A549 (cell line): Measurements from ENCODE around the gene FHIT. TPM values are rescaled to one million over a fixed set of nuclear protein-coding genes. Genes with fewer than 3 reads are reported as not detected.

Experiments
- ATAC-seq, 2 experiments: fragments of 200-7000 bp in 1 of 2; fragments of >200 bp in 1 of 2; cut with Nextera tagmentation in 1 of 2; cut with Tn5 transposase in 1 of 2; 3 replicates each; pipeline versions ENCODE4 v1.8.0 to v1.9.1; 2018 to 2020; ENCODE audit warnings: mild to moderate bottlenecking in 1 of 2, moderate library complexity in 1 of 2
- CTCF ChIA-PET: fragments of 300-600 bp; sonication (Branson Sonifier 250); formaldehyde crosslinking; extraction: SDS; loops from one replicate; lab custom pipeline; 2021; ENCODE audit warnings: antibody characterized with exemption, inconsistent platforms; lab: Yijun Ruan, JAX
- POLR2A ChIA-PET: fragments of 350-600 bp; formaldehyde crosslinking; extraction: SDS; loops from one replicate; lab custom pipeline; 2021; ENCODE audit warnings: antibody characterized with exemption, inconsistent platforms; lab: Yijun Ruan, JAX
- DNase-seq, 2 experiments: peaks; one replicate each; pipeline versions ENCODE4 v3.0.0 to v3.0.0-alpha.2; 2011 to 2016; ENCODE audit warnings: low read depth in 1 of 2, low spot score in 1 of 2
- FAIRE-seq: peaks from 2 replicates; lab custom pipeline; 2011; peaks lifted over from hg19 to GRCh38; lab: Jason Lieb, UNC
- H3K27ac ChIP-seq, 2 experiments: fragments of >200 bp; sonication (Bioruptor Twin); formaldehyde crosslinking; 3 replicates each; pipeline ENCODE4 v1.5.1; 2016 to 2017
- H3K4me1 ChIP-seq: fragments of >200 bp; sonication (Bioruptor Twin); formaldehyde crosslinking; 3 replicates; pipeline ENCODE4 v1.6.1; 2016
- H3K4me2 ChIP-seq: fragments of >200 bp; sonication (Bioruptor Twin); formaldehyde crosslinking; 3 replicates; pipeline ENCODE4 v1.6.1; 2016
- H3K4me3 ChIP-seq: fragments of >200 bp; sonication (Bioruptor Twin); formaldehyde crosslinking; 3 replicates; pipeline ENCODE4 v1.5.1; 2016
- H3K9me3 ChIP-seq: fragments of >200 bp; sonication (Bioruptor Twin); formaldehyde crosslinking; 3 replicates; pipeline ENCODE4 v1.6.1; 2016
- BHLHE40 ChIP-seq: IDR thresholded peaks from 2 replicates; pipeline ENCODE4 v1.6.1; 2012; ENCODE audit warnings: low read depth, low read length, inconsistent platforms
- CBX2 ChIP-seq: fragments of 200-600 bp; sonication (generic); IDR thresholded peaks from 2 replicates; pipeline ENCODE4 v1.6.1; 2016; ENCODE audit warnings: low read depth, mild to moderate bottlenecking, borderline replicate concordance
- CBX8 ChIP-seq: fragments of 200-600 bp; sonication (generic); IDR thresholded peaks from 2 replicates; pipeline ENCODE4 v1.6.1; 2016
- EHMT2 ChIP-seq: fragments of 200-600 bp; sonication (generic); IDR thresholded peaks from 2 replicates; pipeline ENCODE4 v1.6.1; 2016; ENCODE audit warnings: antibody characterized with exemption, low read depth, mild to moderate bottlenecking, moderate library complexity
- EP300 ChIP-seq, 2 experiments: fragments of >200 bp; sonication (Bioruptor Twin); formaldehyde crosslinking; IDR thresholded peaks; 2 replicates in 1 of 2; 3 replicates in 1 of 2; pipeline ENCODE4 v1.6.1; 2016 to 2017
- FOSL2 ChIP-seq, 2 experiments: fragments of 450-650 bp in 1 of 2; fragments of >200 bp in 1 of 2; sonication (Bioruptor Twin) in 1 of 2; formaldehyde crosslinking; IDR thresholded peaks; 2 replicates each; pipeline versions ENCODE4 v1.5.0 to v1.6.1; 2016 to 2020; ENCODE audit warnings: mild to moderate bottlenecking in 1 of 2, moderate library complexity in 1 of 2
- FOXS1 ChIP-seq: fragments of 250-450 bp; sonication (Bioruptor Pico); IDR thresholded peaks from 2 replicates; pipeline ENCODE4 v1.5.0; 2020; ENCODE audit warnings: mild to moderate bottlenecking, moderate library complexity
- HDAC2 ChIP-seq: fragments of 200-600 bp; sonication (generic); IDR thresholded peaks from 2 replicates; pipeline ENCODE4 v1.6.1; 2016
- HOXA7 ChIP-seq: fragments of 250-450 bp; sonication (Bioruptor Pico); IDR thresholded peaks from 2 replicates; pipeline ENCODE4 v1.5.0; 2020; ENCODE audit warnings: mild to moderate bottlenecking, moderate library complexity
- HOXB13 ChIP-seq: fragments of 250-450 bp; sonication (Bioruptor Pico); IDR thresholded peaks from 2 replicates; pipeline ENCODE4 v1.5.0; 2020; ENCODE audit warnings: low read depth, mild to moderate bottlenecking, moderate library complexity
- KDM5A ChIP-seq: fragments of 200-600 bp; sonication (generic); IDR thresholded peaks from 2 replicates; pipeline ENCODE4 v1.6.1; 2016; ENCODE audit warnings: antibody characterized with exemption, mild to moderate bottlenecking
- MAFK ChIP-seq: fragments of 450-650 bp; IDR thresholded peaks from 2 replicates; pipeline ENCODE4 v1.6.1; 2014; ENCODE audit not compliant: partially characterized antibody
- MAZ ChIP-seq: fragments of 150-350 bp; IDR thresholded peaks from 2 replicates; pipeline ENCODE4 v1.6.1; 2014; ENCODE audit warnings: antibody characterized with exemption, low read depth, low read length, borderline replicate concordance
- NFE2L2 ChIP-seq: fragments of 150-350 bp; conservative IDR thresholded peaks from 2 replicates; pipeline ENCODE4 v1.6.1; 2014; ENCODE audit warnings: low read length
- NR3C1 ChIP-seq: fragments of >200 bp; sonication (Bioruptor Twin); formaldehyde crosslinking; IDR thresholded peaks from 3 replicates; pipeline ENCODE4 v1.6.1; 2017
- POLR2AphosphoS2 ChIP-seq: conservative IDR thresholded peaks from 2 replicates; pipeline ENCODE4 v1.6.1; 2012; ENCODE audit warnings: low read length, improper control_type of control experiment, inconsistent platforms
- ZC3H11A ChIP-seq: fragments of 450-650 bp; IDR thresholded peaks from 2 replicates; pipeline ENCODE4 v1.6.1; 2014; ENCODE audit warnings: antibody characterized with exemption, mild to moderate bottlenecking
- ZFP36 ChIP-seq: fragments of 450-650 bp; IDR thresholded peaks from 2 replicates; pipeline ENCODE4 v1.6.1; 2014; ENCODE audit warnings: borderline replicate concordance; ENCODE audit not compliant: partially characterized antibody
- ZSCAN20 ChIP-seq: fragments of 250-450 bp; sonication (Bioruptor Pico); IDR thresholded peaks from 2 replicates; pipeline ENCODE4 v1.8.0; 2022; ENCODE audit warnings: mild to moderate bottlenecking, moderate library complexity
- WGBS: methylation state at CpG from one replicate; pipeline ENCODE4 v1.1.6; 2017; ENCODE audit errors: missing lambda C conversion rate; 5-methylcytosine and 5-hydroxymethylcytosine counted together
- polyA plus RNA-seq, 4 experiments: library from polyadenylated mRNA; depleted of rRNA in 3 of 4; stranded (reverse); fragments of >200 nt; fragmentation: RNase III in 1 of 4; extraction: RNeasy Plus Mini Kit Qiagen cat#74134 plus additional on column Dnase treatment in 1 of 4; gene quantifications; 2 replicates in 3 of 4; 3 replicates in 1 of 4; pipeline ENCODE4 v1.2.3, GENCODE V29; 2011 to 2017
- TF ChIP-seq, protein P1 (sequence below): fragments of 150-350 bp; IDR thresholded peaks from 2 replicates; pipeline ENCODE4 v1.6.1; 2014; ENCODE audit warnings: low read depth, mild to moderate bottlenecking, low read length
- TF ChIP-seq, protein P2 (sequence below): fragments of 450-650 bp; IDR thresholded peaks from 2 replicates; pipeline ENCODE4 v1.6.1; 2014; ENCODE audit warnings: antibody characterized with exemption
- TF ChIP-seq, protein P3 (sequence below): IDR thresholded peaks from 2 replicates; pipeline ENCODE4 v1.6.1; 2012; ENCODE audit warnings: low read depth, borderline replicate concordance
- TF ChIP-seq, protein P4 (sequence below): fragments of >200 bp; sonication (Bioruptor Twin); formaldehyde crosslinking; IDR thresholded peaks from 2 replicates; pipeline ENCODE4 v1.6.1; 2016
- TF ChIP-seq, protein P5 (sequence below): IDR thresholded peaks from 2 replicates; pipeline ENCODE4 v1.6.1; 2012

The FHIT gene
- polyA plus RNA-seq, 2 of the 4 experiments (the other 2 are of a cell fraction), result 0.76 to 0.92 TPM

DNA sequence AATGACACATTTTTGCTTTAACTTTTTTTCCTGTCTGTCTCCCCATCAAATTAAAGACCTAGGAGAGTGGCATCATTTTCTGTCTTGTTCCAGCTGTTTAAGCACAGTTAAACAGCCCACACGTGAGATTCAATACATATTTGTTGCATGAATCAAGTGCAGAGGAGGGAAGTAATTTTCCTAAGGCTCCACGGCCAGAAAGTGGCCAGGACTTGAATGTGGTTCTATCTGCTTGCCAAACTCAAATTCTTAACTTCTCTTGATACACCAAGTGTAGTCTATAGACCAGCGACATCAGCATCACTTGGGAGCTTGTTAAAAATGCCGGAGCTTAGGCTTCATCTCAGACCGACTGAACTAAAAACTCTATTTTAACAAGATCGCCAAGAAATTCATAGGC lies 1476.6 kb downstream of the FHIT start:
- ATAC-seq (no peak), FAIRE-seq (no peak), DNase-seq (no peak)
- WGBS, result 69% methylated on average over 6 of the region's 6 CpGs
- no peak for TF ChIP-seq BHLHE40
- TF ChIP-seq FOXS1 (CRISPR knock-in tag), result no peak
- TF ChIP-seq POLR2AphosphoS2, result no peak
- no peak for TF ChIP-seq ZFP36
- TF ChIP-seq CBX2, result no peak
- TF ChIP-seq MAFK, result no peak
- TF ChIP-seq EHMT2, result no peak
- Histone ChIP-seq H3K27ac (no peak overlapping the region), H3K4me3 (no peak overlapping the region), H3K4me2 (no peak overlapping the region), H3K9me3 (no peaks in the 10 kb centered on the region), H3K4me1 (peaks cover 11% of the 10 kb centered on the region)
- POLR2A ChIA-PET, result no interaction called here
- CTCF ChIA-PET, result no interaction called here

- no peak for FAIRE-seq
- POLR2A ChIA-PET, result no interaction called here
These were observed 1477.3 kb downstream of the FHIT start for GRCh38 chr3:59774000-59774399.

More at GRCh38 chr3:59774000-59774399, 1477.3 kb downstream of the FHIT start:
- H3K4me1 ChIP-seq, result peaks cover 11% of the 10 kb centered on the region
- DNase-seq, result no peak
- ATAC-seq, result no peak
- H3K4me3 ChIP-seq, result no peak overlapping the region
- H3K9me3 ChIP-seq, result no peaks in the 10 kb centered on the region
- no peak for TF ChIP-seq HDAC2
- TF ChIP-seq ZC3H11A, result no peak
- TF ChIP-seq, protein P1, sequence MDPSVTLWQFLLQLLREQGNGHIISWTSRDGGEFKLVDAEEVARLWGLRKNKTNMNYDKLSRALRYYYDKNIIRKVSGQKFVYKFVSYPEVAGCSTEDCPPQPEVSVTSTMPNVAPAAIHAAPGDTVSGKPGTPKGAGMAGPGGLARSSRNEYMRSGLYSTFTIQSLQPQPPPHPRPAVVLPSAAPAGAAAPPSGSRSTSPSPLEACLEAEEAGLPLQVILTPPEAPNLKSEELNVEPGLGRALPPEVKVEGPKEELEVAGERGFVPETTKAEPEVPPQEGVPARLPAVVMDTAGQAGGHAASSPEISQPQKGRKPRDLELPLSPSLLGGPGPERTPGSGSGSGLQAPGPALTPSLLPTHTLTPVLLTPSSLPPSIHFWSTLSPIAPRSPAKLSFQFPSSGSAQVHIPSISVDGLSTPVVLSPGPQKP, result no peak
- TF ChIP-seq, protein P2, sequence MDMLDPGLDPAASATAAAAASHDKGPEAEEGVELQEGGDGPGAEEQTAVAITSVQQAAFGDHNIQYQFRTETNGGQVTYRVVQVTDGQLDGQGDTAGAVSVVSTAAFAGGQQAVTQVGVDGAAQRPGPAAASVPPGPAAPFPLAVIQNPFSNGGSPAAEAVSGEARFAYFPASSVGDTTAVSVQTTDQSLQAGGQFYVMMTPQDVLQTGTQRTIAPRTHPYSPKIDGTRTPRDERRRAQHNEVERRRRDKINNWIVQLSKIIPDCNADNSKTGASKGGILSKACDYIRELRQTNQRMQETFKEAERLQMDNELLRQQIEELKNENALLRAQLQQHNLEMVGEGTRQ, result no peak
- no peak for TF ChIP-seq EP300 (IDR thresholded peaks at IDR 0.05)
- TF ChIP-seq, protein P3, sequence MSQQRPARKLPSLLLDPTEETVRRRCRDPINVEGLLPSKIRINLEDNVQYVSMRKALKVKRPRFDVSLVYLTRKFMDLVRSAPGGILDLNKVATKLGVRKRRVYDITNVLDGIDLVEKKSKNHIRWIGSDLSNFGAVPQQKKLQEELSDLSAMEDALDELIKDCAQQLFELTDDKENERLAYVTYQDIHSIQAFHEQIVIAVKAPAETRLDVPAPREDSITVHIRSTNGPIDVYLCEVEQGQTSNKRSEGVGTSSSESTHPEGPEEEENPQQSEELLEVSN, result no peak
- no peak for TF ChIP-seq ZSCAN20 (CRISPR knock-in tag)
- TF ChIP-seq NR3C1, result no peak
- no peak for TF ChIP-seq MAZ
- TF ChIP-seq, protein P4, sequence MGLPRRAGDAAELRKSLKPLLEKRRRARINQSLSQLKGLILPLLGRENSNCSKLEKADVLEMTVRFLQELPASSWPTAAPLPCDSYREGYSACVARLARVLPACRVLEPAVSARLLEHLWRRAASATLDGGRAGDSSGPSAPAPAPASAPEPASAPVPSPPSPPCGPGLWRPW, result no peak
- TF ChIP-seq BHLHE40, result no peak
- no peak for TF ChIP-seq CBX8
- TF ChIP-seq KDM5A, result no peak
- TF ChIP-seq HOXB13 (CRISPR knock-in tag), result no peak
- TF ChIP-seq NFE2L2, result no peak
- TF ChIP-seq HOXA7 (CRISPR knock-in tag), result no peak
- no peak for TF ChIP-seq FOSL2 (IDR thresholded peaks at IDR 0.05)
- no peak for TF ChIP-seq FOSL2 (CRISPR knock-in tag; IDR thresholded peaks at IDR 0.05)
- TF ChIP-seq POLR2AphosphoS2, result no peak
- TF ChIP-seq, protein P5, sequence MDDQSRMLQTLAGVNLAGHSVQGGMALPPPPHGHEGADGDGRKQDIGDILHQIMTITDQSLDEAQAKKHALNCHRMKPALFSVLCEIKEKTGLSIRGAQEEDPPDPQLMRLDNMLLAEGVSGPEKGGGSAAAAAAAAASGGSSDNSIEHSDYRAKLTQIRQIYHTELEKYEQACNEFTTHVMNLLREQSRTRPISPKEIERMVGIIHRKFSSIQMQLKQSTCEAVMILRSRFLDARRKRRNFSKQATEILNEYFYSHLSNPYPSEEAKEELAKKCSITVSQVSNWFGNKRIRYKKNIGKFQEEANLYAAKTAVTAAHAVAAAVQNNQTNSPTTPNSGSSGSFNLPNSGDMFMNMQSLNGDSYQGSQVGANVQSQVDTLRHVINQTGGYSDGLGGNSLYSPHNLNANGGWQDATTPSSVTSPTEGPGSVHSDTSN, result no peak
- TF ChIP-seq MAFK, result no peak
- H3K27ac ChIP-seq, result no peak overlapping the region
- WGBS, result 77% methylated on average over 6 of the region's 6 CpGs
- no peak overlapping the region for H3K4me2 ChIP-seq
- CTCF ChIA-PET, result no interaction called here
